Lung (tissue), 12 donors: ENCODE data around the gene FKBP4. TPM values are rescaled to one million over a fixed set of nuclear protein-coding genes. Genes with fewer than 3 reads are reported as not detected.

Experiments used
- ATAC-seq: fragments of 200-7000 bp; cut with Tn5 transposase; one replicate; pipeline ENCODE4 v1.9.1; 2020; ENCODE audit warnings: moderate number of reproducible peaks; ENCODE audit not compliant: insufficient read depth, low FRiP score
- DNase-seq, 3 donors: peaks; one replicate each; pipeline ENCODE4 v3.0.0-alpha.2; 2013 to 2017
- H3K27ac ChIP-seq, 2 donors: one replicate each; pipeline ENCODE4 v1.5.1; 2013; ENCODE audit warnings: mild to moderate bottlenecking in 2 of 2, moderate library complexity in 2 of 2, control low read depth in 1 of 2, inconsistent platforms in 1 of 2, low read depth in 1 of 2, low read length in 1 of 2
- H3K27me3 ChIP-seq, 3 donors: one replicate each; pipeline ENCODE4 v1.5.1; 2013; ENCODE audit warnings: low read length in 2 of 3; ENCODE audit not compliant: control insufficient read depth in 3 of 3, insufficient read depth in 3 of 3
- H3K36me3 ChIP-seq, 4 donors: one replicate each; pipeline ENCODE4 v1.5.1; 2013; ENCODE audit warnings: low read length in 4 of 4, mild to moderate bottlenecking in 1 of 4, moderate library complexity in 1 of 4; ENCODE audit not compliant: control insufficient read depth in 4 of 4, insufficient read depth in 4 of 4
- H3K4me1 ChIP-seq, 5 donors: one replicate each; pipeline ENCODE4 v1.5.1; 2013; ENCODE audit warnings: low read length in 5 of 5, mild to moderate bottlenecking in 2 of 5, moderate library complexity in 1 of 5; ENCODE audit not compliant: control insufficient read depth in 5 of 5, insufficient read depth in 5 of 5
- H3K4me3 ChIP-seq: one replicate; pipeline ENCODE4 v1.5.1; 2013; ENCODE audit warnings: mild to moderate bottlenecking, control low read depth, moderate library complexity
- H3K9ac ChIP-seq, 2 donors: one replicate each; pipeline ENCODE4 v1.5.1; 2013; ENCODE audit warnings: low read length in 2 of 2, control low read depth in 1 of 2; ENCODE audit not compliant: insufficient read depth in 1 of 2
- H3K9me3 ChIP-seq, 4 donors: one replicate each; pipeline ENCODE4 v1.5.1; 2013; ENCODE audit warnings: low read length in 3 of 4, mild to moderate bottlenecking in 1 of 4, moderate library complexity in 1 of 4; ENCODE audit not compliant: control insufficient read depth in 4 of 4, insufficient read depth in 3 of 4
- CTCF ChIP-seq: IDR thresholded peaks from 2 replicates; pipeline ENCODE4 v1.5.1; 2012; ENCODE audit warnings: mild to moderate bottlenecking; ENCODE audit errors: control extremely low read depth, extremely low read depth
- WGBS, 2 donors: extraction: QIAGEN DNeasy Blood & Tissue Kit; methylation state at CpG; one replicate each; pipeline ENCODE4 v1.1.7; 2013; 5-methylcytosine and 5-hydroxymethylcytosine counted together
- polyA plus RNA-seq, 2 donors: library from polyadenylated mRNA; stranded (reverse); fragments of 200-250 nt; gene quantifications; one replicate each; pipeline ENCODE4 v1.2.1, GENCODE V29; 2013
- total RNA-seq, 2 donors: library from RNA; depleted of rRNA in 1 of 2; stranded (reverse); fragments of >200 nt in 1 of 2; gene quantifications; one replicate each; pipeline ENCODE4 v1.2.1, GENCODE V29; 2014 to 2021
- donor health status: control.
- donor health status: control.
- donor health status: Bipolar disorder and iron deficiency.
- donor health status: healthy.
- donor health status: DM: yes; HTN: yes; CAD: no.

Gene FKBP4
- total and polyA plus RNA-seq, 4 donors, result 26.7 to 69.8 (median 43.6) TPM

GRCh38 chr12:2845280-2845679, 50.5 kb downstream of the FKBP4 start:
- peak; percentile 78 to 80 (median 78) for DNase-seq
- no peak for ATAC-seq

GRCh38 chr12:2851931-2852330, 57.2 kb downstream of the FKBP4 start:
- Histone ChIP-seq H3K4me1 (no peaks in the 10 kb centered on the region), H3K27ac (no peak overlapping the region), H3K9me3 (no peaks in the 10 kb centered on the region), H3K9ac (no peak overlapping the region), H3K36me3 (peaks cover 0 to 2% (median under 1%) of the 10 kb centered on the region in 4 donors), H3K4me3 (no peak overlapping the region), H3K27me3 (no peaks in the 10 kb centered on the region)
- no peak for ATAC-seq
- DNase-seq, result no peak
- WGBS, 2 donors, result 86 to 93% methylated on average over 3 of the region's 3 CpGs
- TF ChIP-seq CTCF, result no peak

More at GRCh38 chr12:2845280-2845679, 50.5 kb downstream of the FKBP4 start:
- Histone ChIP-seq H3K36me3 (peaks cover 0 to 8% (median 0%) of the 10 kb centered on the region in 4 donors), H3K9me3 (no peaks in the 10 kb centered on the region), H3K27ac (peak overlapping the region in 1 of 2 donors; percentile 12), H3K27me3 (no peaks in the 10 kb centered on the region), H3K9ac (no peak overlapping the region), H3K4me1 (peaks cover 0 to 9% (median 0%) of the 10 kb centered on the region in 5 donors), H3K4me3 (no peak overlapping the region)
- WGBS, 2 donors, result 52 to 53% methylated on average over 6 of the region's 6 CpGs
- TF ChIP-seq CTCF, result no peak

GRCh38 chr12:2853626-2854025, 58.9 kb downstream of the FKBP4 start:
- Histone ChIP-seq H3K9me3 (no peaks in the 10 kb centered on the region), H3K27me3 (no peaks in the 10 kb centered on the region), H3K4me3 (no peak overlapping the region), H3K36me3 (peaks cover 0 to 8% (median 5%) of the 10 kb centered on the region in 4 donors), H3K4me1 (no peaks in the 10 kb centered on the region), H3K27ac (no peak overlapping the region), H3K9ac (no peak overlapping the region)
- ATAC-seq (peak; percentile 86), DNase-seq (peak; percentile 90 to 91 (median 90))
- WGBS, 2 donors, result 21 to 27% methylated on average over 11 of the region's 11 CpGs
- peak; percentile 57 for TF ChIP-seq CTCF

Other genes starting within 250 kb of the FKBP4 start
- gene ITFG2, start 17.7 kb downstream of the FKBP4 start, total RNA-seq, result 10 to 100 TPM; 39.3 to 43.0 TPM
- 10 to 100 TPM; 22.6 to 26.0 TPM for gene ITFG2, start 17.7 kb downstream of the FKBP4 start, polyA plus RNA-seq
- gene NRIP2, start 40.1 kb downstream of the FKBP4 start, total RNA-seq, result 1 to 10 TPM in 1 of 2 donors, under 1 TPM in 1; 0.89 to 1.1 TPM
- gene NRIP2, start 40.1 kb downstream of the FKBP4 start, polyA plus RNA-seq, result under 1 TPM; 0.10 to 0.57 TPM
- not detected for gene TEX52, start 62.1 kb downstream of the FKBP4 start, total RNA-seq
- gene TEX52, start 62.1 kb downstream of the FKBP4 start, polyA plus RNA-seq, result not detected
- gene FOXM1, start 82.2 kb downstream of the FKBP4 start, total RNA-seq, result 1 to 10 TPM; 3.3 to 4.0 TPM
- 1 to 10 TPM; 1.6 to 3.1 TPM for gene FOXM1, start 82.2 kb downstream of the FKBP4 start, polyA plus RNA-seq
- 10 to 100 TPM; 14.2 to 16.3 TPM for gene RHNO1, start 82.3 kb downstream of the FKBP4 start, total RNA-seq
- 10 to 100 TPM; 11.0 to 19.0 TPM for gene RHNO1, start 82.3 kb downstream of the FKBP4 start, polyA plus RNA-seq
- 10 to 100 TPM; 16.4 to 30.7 TPM for gene TULP3, start 95.9 kb downstream of the FKBP4 start, total RNA-seq
- gene TULP3, start 95.9 kb downstream of the FKBP4 start, polyA plus RNA-seq, result 1 to 10 TPM; 7.4 to 9.9 TPM
- 10 to 100 TPM in 1 of 2 donors, 1 to 10 TPM in 1; 7.1 to 36.3 TPM for gene TEAD4, start 164.4 kb downstream of the FKBP4 start, total RNA-seq
- 10 to 100 TPM; 24.0 to 33.7 TPM for gene TEAD4, start 164.4 kb downstream of the FKBP4 start, polyA plus RNA-seq